ENCODE measurements around the gene RBM4. TPM values are rescaled to one million over a fixed set of nuclear protein-coding genes. Genes with fewer than 3 reads are reported as not detected.

The RBM4 gene
- total RNA-seq, 4 donors from 2014 or later, result 68.6 to 89.6 (median 80.3) TPM

DNA sequence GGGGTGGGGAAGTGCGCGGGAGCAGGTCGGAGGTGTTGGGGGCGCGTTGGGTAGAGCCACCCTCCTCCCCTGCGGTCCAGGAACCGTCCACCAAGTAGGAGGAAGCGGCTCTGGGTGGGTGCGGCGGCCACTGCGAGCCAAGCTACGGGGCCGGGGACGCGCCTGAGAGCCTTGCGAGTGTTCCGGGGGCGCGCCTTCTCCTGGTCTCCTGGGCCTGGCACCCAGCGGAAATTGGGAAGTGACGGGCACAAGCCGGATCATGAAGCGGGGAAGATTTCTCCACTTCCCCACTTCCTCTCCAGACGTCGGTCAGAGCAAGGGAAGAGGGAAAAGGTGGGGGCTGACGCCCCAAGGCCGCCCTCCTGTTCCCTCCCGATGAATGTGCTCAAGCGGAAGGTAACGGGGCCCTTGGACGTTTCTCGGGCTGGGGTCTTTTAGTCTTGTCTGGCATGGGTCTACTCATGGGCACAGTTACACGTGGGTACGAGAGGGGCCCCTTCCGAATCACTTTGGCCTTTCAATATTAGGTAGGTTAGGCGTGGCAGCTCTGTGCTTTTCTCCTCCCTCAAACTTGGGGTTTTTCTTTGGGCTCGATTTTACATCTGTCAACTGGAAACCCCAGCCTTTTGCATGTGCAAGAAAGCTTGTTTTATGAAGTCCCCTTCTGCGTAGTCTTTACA is 21.2 kb upstream of the RBM4 start:
- Histone ChIP-seq H3K36me3 (peaks cover 0 to 14% (median 3%) of the 10 kb centered on the region in 3 donors), H3K9me3 (no peaks in the 10 kb centered on the region), H3K4me3 (peak overlapping the region; percentile 83 to 97 (median 90)), H3K4me1 (peaks cover 22 to 64% (median 32%) of the 10 kb centered on the region in 3 donors), H3K27ac (peak overlapping the region; percentile 97), H3K27me3 (no peaks in the 10 kb centered on the region)
- DNase-seq, result no peak
- TF ChIP-seq POLR2A (IDR thresholded peaks at IDR 0.05), result no peak
- TF ChIP-seq, protein P1, sequence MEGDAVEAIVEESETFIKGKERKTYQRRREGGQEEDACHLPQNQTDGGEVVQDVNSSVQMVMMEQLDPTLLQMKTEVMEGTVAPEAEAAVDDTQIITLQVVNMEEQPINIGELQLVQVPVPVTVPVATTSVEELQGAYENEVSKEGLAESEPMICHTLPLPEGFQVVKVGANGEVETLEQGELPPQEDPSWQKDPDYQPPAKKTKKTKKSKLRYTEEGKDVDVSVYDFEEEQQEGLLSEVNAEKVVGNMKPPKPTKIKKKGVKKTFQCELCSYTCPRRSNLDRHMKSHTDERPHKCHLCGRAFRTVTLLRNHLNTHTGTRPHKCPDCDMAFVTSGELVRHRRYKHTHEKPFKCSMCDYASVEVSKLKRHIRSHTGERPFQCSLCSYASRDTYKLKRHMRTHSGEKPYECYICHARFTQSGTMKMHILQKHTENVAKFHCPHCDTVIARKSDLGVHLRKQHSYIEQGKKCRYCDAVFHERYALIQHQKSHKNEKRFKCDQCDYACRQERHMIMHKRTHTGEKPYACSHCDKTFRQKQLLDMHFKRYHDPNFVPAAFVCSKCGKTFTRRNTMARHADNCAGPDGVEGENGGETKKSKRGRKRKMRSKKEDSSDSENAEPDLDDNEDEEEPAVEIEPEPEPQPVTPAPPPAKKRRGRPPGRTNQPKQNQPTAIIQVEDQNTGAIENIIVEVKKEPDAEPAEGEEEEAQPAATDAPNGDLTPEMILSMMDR (IDR thresholded peaks at IDR 0.05), result no peak
- intact Hi-C loops (cut with DNase I), result loop anchor here (5.0 kb wide), 1 partner anchor 60 kb away; the partner anchor contains the start of gene RBM4B
- WGBS, 2 donors, result 1 to 5% methylated on average over 7 to 17 of the region's 38 CpGs

GRCh38 chr11:66619080-66619554 is 19.4 kb upstream of the RBM4 start:
- peaks cover 37 to 79% (median 51%) of the 10 kb centered on the region in 3 donors for H3K4me1 ChIP-seq
- intact Hi-C loops (cut with DNase I), result loop anchor here (5.0 kb wide), 1 partner anchor 58 kb away; the partner anchor contains the start of gene RBM4B
- no peak for DNase-seq
- H3K9me3 ChIP-seq, result no peaks in the 10 kb centered on the region
- WGBS, 2 donors, result 13 to 19% methylated on average over 4 of the region's 4 CpGs
- H3K4me3 ChIP-seq, result peak overlapping the region in 3 of 4 donors; percentile 83 to 93 (median 86)
- no peak for TF ChIP-seq POLR2A (IDR thresholded peaks at IDR 0.05)
- TF ChIP-seq, protein P1 (IDR thresholded peaks at IDR 0.05), result no peak
- H3K27ac ChIP-seq, result peak overlapping the region; percentile 97
- peaks cover under 1 to 33% (median 8%) of the 10 kb centered on the region in 3 donors for H3K36me3 ChIP-seq
- no peaks in the 10 kb centered on the region for H3K27me3 ChIP-seq

- intact Hi-C loops (cut with DNase I), result no loop called here
- H3K4me3 ChIP-seq, result no peak overlapping the region
- H3K4me1 ChIP-seq, result peaks cover 22 to 81% (median 43%) of the 10 kb centered on the region in 3 donors
- no peak for TF ChIP-seq POLR2A (IDR thresholded peaks at IDR 0.05)
- TF ChIP-seq, protein P1 (IDR thresholded peaks at IDR 0.05), result no peak
- no peaks in the 10 kb centered on the region for H3K9me3 ChIP-seq
- WGBS, 2 donors, result 82 to 90% methylated on average over 13 to 16 of the region's 16 CpGs
- no peaks in the 10 kb centered on the region for H3K27me3 ChIP-seq
- H3K36me3 ChIP-seq, result peaks cover 36 to 86% (median 56%) of the 10 kb centered on the region in 3 donors
- no peak for DNase-seq
- H3K27ac ChIP-seq, result peak overlapping the region in 3 of 4 donors; percentile 64 to 97 (median 78)
Measured at GRCh38 chr11:66624450-66624849, 14.1 kb upstream of the RBM4 start.

GRCh38 chr11:66625041-66625751 is 13.3 kb upstream of the RBM4 start:
- no peak for TF ChIP-seq POLR2A (IDR thresholded peaks at IDR 0.05)
- TF ChIP-seq, protein P1 (IDR thresholded peaks at IDR 0.05), result no peak
- H3K27ac ChIP-seq, result no peak overlapping the region
- no peak for DNase-seq
- no peaks in the 10 kb centered on the region for H3K9me3 ChIP-seq
- H3K4me1 ChIP-seq, result peaks cover 22 to 73% (median 39%) of the 10 kb centered on the region in 3 donors
- H3K27me3 ChIP-seq, result no peaks in the 10 kb centered on the region
- intact Hi-C loops (cut with DNase I), result no loop called here
- no peak overlapping the region for H3K4me3 ChIP-seq
- H3K36me3 ChIP-seq, result peaks cover 37 to 94% (median 59%) of the 10 kb centered on the region in 3 donors
- WGBS, 2 donors, result 91 to 96% methylated on average over 8 to 17 of the region's 26 CpGs

DNA sequence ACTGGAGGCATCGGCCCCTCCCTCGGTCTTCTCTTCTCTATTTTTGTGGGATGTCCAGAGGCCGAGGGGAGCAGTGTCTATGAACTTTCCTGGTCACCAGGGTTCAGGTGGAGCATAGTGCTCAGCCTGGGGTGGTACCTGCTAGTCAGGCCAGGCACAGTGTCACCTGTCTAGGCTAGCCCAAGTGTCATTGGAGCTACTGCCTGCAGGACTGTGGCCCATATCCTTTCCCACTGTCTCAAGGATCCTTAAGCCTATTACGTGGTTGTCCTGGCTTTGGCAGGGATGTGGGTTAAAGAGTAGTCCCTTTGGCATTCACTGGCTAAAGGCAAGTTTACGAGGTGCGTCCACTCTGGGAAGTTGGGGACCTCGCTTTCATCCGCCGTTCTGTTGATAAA is 12.8 kb upstream of the RBM4 start:
- DNase-seq, result no peak
- Histone ChIP-seq H3K4me1 (peaks cover 18 to 68% (median 36%) of the 10 kb centered on the region in 3 donors), H3K9me3 (no peaks in the 10 kb centered on the region), H3K36me3 (peaks cover 39 to 99% (median 59%) of the 10 kb centered on the region in 3 donors), H3K27me3 (no peaks in the 10 kb centered on the region), H3K27ac (peak overlapping the region in 1 of 4 donors; percentile 10), H3K4me3 (no peak overlapping the region)
- intact Hi-C loops (cut with DNase I), result no loop called here
- WGBS, 2 donors, result 85 to 89% methylated on average over 5 to 7 of the region's 9 CpGs
- TF ChIP-seq POLR2A (IDR thresholded peaks at IDR 0.05), result no peak
- TF ChIP-seq, protein P1 (IDR thresholded peaks at IDR 0.05), result no peak
